ACC112 (cell line): Measurements from ENCODE around the gene WFS1.

Experiments
- H2AFZ ChIP-seq: fragments of 200-600 bp; sonication (generic); one replicate; pipeline ENCODE4 v1.6.0; 2017; ENCODE audit warnings: antibody characterized with exemption, low read length; ENCODE audit not compliant: unreplicated experiment
- H3K27ac ChIP-seq: fragments of 200-600 bp; sonication (generic); 2 replicates; pipeline ENCODE4 v1.5.1; 2014; ENCODE audit warnings: low read depth, mild to moderate bottlenecking, antibody characterized with exemption, low read length, moderate library complexity
- H3K27me3 ChIP-seq: fragments of 200-600 bp; sonication (generic); 2 replicates; pipeline ENCODE4 v1.6.1; 2014; ENCODE audit warnings: mild to moderate bottlenecking, antibody characterized with exemption, low read length, moderate library complexity, mixed read lengths; ENCODE audit not compliant: insufficient read depth
- H3K36me3 ChIP-seq: fragments of 200-600 bp; sonication (generic); 2 replicates; pipeline ENCODE4 v1.6.1; 2016; ENCODE audit warnings: mild to moderate bottlenecking, antibody characterized with exemption, low read length, moderate library complexity, mixed read lengths; ENCODE audit not compliant: insufficient read depth
- H3K4me1 ChIP-seq: fragments of 200-600 bp; sonication (generic); one replicate; pipeline ENCODE4 v1.6.1; 2016; ENCODE audit warnings: low read length, mixed read lengths; ENCODE audit not compliant: insufficient read depth, unreplicated experiment, control insufficient read depth
- H3K4me3 ChIP-seq: fragments of 200-600 bp; sonication (generic); 2 replicates; pipeline ENCODE4 v1.5.1; 2014; ENCODE audit warnings: mild to moderate bottlenecking, low read depth, low read length
- H3K79me2 ChIP-seq: fragments of 200-600 bp; sonication (generic); one replicate; pipeline ENCODE4 v1.6.0; 2016; ENCODE audit warnings: low read length; ENCODE audit not compliant: control insufficient read depth, unreplicated experiment, insufficient read depth

Gene WFS1

DNA sequence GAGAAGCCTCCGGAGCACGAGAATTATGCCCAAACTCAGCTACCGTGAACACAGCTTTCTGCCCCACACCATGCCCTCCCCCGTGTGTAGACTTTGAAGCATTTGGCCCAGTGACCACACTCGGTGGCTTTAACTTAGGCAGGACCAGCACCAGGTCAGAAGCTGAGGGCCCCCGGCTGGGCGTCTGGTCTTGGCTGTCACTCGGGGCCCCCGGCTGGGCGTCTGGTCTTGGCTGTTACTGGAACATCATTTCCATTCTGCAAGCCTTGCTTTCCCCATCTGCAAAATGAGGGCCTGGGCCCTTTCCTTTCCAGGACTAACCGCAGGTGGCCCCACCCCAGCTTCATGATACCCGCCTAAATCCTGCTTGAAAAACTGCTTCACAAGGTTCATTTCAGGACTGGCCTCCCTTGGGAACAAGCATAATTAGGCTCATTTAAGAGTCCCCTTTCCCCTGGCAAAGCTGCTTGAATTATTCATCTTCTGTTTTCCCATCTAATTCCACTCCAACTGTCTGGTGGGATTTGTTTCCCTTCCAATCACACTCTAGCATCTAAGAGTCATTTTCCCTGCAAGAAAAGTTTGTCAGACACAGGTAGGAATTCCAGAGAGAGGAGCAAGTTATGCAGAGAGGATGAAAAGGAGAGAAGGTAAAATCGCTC lies 82.5 kb downstream of the WFS1 start:
- no peak overlapping the region for H3K4me3 ChIP-seq
- H2AFZ ChIP-seq, result no peak overlapping the region
- H3K36me3 ChIP-seq, result no peaks in the 10 kb centered on the region
- H3K4me1 ChIP-seq, result no peaks in the 10 kb centered on the region
- H3K27me3 ChIP-seq, result peaks cover 54% of the 10 kb centered on the region
- no peaks in the 10 kb centered on the region for H3K79me2 ChIP-seq
- H3K27ac ChIP-seq, result no peak overlapping the region
